T-helper 1 cell (primary cell): Measurements from ENCODE around the gene SLC38A10.
A peak's percentile ranks its signal among the peaks of the same experiment; 100 is the strongest.

Source experiments
- DNase-seq, 5 donors: peaks; one replicate each; pipeline ENCODE4 v3.0.0-alpha.2; 2012 to 2020

The SLC38A10 gene

DNA sequence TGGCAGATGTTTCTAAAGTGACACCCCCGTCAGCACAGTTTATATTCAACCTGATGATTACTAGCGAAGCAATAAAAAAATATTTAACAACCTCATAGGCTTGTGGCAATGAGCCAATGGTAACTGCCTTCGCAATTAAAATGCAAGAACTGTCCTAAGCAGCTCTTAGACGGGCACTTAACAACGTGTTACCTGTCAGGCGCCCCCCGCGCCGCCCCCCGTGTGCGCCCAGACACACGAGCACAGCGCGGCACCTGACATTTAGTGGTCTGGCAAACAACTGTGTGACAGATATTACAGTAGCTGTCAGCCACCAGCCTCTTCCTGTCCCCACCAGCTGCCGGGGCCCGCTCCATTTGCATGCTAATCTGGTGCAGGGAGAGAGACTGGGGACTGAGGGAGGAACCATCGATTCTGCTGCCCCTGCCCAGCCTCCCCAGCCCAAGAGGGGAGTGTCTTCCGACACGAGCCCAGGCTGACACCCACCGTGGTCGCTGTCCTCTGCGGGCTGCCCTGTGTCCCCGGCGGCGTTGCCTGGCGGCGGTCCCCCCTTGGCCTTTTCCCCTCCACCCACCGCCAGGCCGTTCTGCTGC is 43.3 kb downstream of the SLC38A10 start:
- DNase-seq, result no peak

DNA sequence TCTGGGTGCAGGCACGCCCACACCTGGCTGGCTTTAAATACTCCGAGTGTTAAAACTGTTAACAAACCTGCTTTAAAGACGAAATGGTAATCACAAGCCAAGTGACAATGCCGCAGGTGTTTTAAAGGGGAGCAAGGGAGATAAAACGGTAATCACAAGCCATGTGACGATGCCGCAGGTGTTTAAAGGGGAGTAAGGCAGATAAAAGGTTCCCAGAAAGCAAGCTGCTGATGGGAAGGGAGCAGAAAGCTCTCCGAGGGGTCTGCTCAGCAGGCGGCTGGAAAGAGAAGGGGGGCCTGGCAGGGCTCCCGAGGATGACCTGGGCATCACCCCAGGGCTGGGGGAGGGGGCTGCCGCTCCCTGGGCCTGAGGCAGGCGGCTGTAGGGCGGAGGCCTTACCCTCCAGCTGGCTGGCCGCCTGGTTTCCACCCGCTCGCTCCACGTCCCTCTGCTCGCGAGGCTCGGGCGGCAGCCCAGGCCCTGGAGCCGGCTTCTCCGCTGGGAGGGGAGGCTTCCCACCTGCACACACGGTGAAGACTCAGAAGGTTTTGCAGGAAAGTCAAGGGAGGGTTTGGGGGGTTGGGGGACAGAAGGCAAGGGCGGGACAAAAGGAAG is 43.9 kb downstream of the SLC38A10 start:
- DNase-seq, result no peak

DNA sequence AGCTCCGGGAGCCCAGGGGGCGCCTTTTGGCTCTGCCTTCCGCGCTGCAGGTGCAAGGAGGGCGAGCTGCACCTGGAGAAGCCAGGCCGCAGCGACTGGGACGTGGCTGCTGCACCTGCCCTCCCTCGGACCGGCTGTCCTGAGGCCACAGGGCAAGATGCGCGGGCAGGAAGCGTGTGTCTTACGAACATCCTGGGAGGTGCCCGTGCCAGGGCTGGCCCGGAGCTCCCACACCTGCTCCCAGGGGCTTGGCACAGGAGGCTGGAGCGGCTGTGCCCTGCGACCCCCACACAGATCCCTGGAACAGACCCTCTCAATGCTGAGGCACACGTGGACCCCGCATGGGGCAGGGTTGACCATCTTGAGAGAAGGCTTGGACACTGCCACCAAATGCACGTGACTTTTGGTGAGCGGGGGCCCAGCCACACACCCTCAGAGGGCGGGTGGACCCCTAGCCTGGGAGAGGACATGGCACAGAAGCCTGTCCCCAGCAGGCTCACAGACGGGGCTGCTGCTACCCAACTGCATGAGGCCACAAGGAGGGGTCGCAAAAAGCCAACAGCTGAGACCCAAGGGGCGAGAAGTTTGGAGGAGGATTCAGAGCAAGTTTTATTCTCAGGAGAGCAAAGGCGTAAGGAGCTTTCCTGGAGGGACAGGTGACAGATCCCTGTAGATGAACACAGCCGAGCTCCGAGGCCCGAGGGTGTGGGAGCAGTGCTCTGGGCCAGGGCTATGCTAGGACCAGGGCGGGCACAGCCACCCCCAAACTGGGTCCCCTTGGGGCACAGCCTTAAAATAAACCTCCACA is 44.6 kb downstream of the SLC38A10 start:
- no peak for DNase-seq

DNA sequence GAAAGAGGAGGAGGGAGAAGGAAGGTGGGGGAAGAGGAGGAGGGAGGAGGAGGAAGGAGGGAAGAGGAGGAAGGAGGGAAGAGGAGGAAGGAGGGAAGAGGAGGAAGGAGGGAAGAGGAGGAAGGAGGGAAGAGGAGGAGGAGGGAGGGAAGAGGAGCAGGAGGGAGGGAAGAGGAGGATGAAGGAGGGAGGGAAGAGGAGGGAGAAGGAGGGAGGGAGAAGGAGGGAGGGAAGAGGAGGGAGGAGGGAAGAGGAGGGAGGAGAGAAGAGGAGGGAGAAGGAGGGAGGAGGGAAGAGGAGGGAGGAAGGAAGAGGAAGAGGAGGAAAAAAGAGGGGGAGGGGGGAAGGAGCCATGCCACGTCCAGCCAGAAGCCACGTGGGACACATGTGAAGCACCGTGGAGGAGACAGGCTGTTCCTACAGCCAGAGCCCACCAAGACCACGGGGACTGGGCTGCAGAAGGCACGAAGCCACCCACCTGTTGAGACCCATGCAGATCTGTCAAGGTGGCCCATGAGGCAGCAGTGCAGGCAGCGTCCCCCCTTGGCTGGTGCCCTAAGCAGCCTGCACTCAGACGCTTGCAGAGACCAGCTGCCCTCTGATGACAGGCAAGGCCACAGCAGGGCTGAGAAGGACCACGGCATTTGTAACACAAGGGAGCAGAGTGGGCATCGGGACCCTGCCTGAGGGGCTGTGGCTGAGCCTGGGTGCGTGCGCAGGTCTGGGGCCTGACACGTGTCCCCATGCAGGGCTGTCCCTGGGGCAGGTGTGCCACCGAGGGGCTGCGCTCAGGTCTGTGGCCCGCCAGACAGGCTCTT is 45.7 kb downstream of the SLC38A10 start:
- DNase-seq, result no peak

DNA sequence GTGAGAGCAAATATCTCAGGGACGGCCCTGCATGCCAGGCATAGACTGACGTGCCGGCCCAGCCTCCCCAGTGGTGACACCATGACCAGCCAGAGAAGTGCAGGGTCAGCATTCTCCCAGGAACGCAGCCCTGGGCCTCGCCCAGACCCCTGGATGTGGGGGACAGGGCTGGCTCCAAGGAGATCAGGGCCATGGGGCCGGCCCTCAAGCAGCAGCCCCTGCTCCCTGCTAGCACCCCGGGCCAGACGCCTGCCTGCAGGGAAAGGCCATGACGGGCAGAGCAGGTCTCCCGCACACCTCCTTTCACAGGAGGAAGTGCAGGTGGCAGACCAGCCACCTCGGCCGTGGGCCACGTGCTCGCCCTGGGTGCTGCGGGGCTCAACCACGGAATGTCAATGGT is 46.5 kb downstream of the SLC38A10 start:
- DNase-seq, result no peak

DNA sequence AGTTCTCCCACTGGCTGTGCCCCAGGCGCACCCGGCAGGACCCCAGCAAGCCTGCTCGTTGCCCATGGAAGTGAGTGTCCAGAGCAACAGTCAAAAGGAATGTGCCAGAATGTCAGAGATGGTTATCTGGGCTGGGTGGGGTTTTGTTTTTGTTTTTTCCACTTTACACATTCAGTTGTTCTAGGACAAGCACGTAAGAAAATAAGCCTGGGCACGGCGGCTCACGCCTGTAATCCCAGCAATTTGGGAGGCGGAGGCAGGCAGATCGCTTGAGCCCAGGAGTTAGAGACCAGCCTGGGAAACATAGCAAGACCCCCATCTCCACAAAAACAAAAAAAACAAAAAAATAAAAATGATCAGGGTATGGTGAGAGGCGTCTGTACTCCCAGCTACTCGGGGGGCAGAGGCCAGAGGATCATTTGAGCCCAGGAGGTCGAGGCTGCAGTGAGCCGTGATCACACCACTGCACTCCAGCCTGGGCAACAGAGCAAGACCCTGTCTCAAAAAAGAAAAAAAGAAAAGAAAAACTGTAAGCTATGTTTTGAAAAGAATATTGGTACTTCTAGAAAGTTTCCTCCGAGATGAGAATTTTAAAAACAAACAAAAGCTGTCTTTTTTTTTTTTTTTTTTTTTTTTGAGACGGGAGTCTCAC is 47.6 kb downstream of the SLC38A10 start:
- DNase-seq, result no peak

DNA sequence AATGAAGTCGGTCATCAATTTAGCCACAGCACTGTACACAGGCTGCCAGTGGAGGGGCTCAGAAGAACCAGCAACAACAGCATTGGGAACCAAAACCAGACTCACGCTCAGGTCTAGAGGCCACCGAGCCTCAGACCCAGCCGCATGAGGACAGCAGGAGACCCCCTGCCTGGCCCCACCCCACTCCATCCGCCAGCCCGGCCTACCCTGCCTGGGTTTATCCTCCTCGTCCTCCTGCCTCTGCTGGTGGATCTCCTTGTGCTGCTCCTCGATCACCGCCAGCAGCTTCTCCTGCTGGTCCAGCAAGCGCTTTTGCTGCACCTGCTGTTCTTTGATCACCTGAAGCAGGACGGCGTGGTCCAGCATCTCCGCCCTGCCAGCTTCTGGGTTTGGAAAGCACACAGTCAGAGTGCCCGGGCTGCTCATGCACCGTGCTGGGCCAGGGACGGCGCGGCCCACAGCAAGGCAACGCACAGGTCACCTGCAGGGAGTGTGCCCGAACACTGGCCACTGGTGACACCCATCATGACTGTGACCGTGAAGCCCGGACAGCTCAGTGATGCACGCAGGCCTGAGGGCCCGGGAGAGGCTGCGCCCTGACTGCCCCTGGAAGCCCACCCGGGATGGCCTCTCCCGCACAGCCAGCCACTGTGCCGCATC is 48.3 kb downstream of the SLC38A10 start:
- DNase-seq, result no peak

DNA sequence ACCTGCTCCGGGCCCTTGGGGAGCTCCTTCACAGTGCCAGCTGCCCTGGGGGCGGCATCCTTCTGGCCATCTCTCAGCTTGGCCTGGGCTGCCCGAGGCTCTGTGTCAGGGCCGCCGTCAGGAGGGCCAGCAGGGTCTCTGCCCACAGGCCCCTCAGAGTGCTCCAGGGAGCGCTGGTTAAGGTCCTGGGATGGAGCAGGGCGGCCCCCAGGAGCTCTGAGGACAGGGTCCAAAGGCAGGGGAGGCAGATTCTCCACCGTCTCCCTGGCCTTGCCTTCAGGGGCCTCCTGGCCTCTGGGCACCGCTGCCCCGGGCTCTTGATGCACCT is 48.8 kb downstream of the SLC38A10 start:
- no peak for DNase-seq

DNA sequence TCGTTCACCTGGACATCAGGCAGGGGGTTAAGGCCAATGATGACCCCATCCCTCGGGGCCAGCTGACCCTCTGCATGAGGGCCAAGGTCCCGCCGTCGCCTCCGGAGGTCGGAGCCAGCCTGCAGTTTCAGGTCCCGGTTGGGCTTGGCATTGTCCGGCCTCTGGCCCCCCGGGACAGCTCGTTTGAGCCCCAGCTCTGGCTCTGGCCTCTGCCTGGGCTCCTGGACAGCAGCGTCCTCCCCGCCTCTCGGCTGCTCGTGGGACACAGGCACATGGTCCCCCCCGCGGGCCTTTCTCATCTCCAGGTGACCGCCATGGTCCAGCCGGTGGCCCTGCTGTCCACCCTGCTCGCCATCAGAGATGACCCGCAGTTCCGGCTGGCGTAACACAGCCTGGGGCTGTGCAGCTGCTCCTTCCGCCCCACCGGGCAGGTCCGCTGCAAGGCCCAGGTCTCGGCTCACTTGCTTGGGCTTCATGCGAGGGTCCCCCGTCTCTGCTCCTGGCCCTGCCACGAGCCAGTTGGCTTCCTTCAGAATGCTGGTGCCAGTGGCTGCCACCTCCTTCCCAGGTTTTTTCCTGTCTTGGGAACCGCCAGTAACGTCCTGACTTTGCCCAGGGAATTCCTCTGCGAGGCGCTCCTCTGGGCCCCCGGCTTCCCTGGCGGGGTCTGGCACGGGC is 49.3 kb downstream of the SLC38A10 start:
- no peak for DNase-seq

DNA sequence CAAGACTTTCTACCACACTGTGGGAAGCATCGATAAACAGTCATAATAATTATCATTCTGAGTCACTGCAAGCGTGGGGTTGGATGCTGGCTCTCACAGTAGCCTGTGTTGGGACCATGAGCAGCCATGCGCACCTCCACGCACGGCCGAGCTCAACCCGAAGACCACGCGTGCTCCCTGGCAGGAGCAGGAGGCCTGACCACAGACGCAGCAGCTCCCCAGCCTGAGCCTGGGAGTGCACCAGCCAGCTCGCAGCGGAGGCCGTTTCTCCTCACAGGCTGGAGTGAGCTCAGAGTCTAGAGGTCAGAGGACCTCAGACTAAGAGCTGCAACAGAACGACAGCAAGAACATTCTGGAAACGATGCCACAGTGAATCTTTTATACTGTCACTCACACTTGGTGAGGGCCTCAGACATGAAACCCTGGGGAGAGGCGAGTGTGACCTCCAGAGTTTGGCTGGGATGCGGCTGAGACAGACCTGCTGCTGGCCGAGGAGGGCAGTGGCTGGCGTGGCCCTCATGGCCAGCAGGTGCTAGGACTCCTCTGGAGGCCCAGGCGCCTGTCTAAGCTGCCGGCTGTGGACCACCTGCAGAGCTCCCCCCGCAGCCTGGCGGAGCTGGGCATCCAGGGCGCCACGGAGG is 50.0 kb downstream of the SLC38A10 start:
- no peak for DNase-seq

DNA sequence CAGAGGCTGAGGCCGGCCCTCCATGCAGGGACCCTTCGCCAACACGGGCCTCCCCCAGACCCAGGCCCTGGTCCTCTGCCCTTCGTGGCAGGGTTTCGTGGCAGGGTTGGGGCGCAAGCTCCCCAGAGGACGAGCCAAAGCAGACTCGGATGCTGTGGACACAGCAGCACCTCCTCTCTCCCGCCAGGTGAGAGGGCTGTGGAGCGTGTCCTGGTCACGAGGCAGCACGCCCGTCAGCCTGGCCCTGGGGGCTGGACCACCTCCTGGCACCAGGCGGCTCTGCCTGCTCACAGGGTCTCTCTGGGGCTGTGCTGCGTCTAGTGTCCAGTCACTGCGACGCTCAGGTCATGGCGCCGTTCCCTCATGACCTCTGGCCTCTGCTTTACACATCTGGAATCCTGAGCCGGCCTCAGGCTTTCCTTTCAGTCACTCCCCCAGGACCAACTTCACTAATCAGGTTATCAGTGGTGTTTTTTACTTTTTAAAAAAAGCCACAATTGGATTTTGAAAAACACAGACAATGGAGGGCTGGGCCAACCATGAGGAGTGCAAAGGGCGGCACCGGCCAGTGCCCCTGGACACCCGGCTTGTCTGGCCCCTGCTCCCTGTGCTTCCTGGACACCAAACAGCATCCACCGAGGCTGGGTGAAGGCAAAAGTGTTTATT is 50.6 kb downstream of the SLC38A10 start:
- DNase-seq, result no peak

DNA sequence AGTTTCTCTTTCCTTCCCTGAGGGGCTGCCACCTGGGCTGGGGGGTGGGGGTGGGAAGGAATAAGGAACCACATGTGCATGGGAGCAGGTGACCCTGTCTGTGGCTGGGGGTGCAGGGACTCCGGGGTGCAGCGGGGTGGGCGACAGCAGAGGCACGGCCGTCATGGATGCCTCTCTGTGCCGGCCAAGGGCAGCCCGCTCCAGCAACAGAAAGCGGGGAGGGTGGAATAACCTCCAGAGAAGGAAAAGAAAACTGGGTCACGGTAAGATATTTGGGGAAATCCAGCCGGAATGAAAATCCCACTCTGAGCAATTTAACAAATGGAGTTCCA is 51.8 kb downstream of the SLC38A10 start:
- DNase-seq, result no peak

DNA sequence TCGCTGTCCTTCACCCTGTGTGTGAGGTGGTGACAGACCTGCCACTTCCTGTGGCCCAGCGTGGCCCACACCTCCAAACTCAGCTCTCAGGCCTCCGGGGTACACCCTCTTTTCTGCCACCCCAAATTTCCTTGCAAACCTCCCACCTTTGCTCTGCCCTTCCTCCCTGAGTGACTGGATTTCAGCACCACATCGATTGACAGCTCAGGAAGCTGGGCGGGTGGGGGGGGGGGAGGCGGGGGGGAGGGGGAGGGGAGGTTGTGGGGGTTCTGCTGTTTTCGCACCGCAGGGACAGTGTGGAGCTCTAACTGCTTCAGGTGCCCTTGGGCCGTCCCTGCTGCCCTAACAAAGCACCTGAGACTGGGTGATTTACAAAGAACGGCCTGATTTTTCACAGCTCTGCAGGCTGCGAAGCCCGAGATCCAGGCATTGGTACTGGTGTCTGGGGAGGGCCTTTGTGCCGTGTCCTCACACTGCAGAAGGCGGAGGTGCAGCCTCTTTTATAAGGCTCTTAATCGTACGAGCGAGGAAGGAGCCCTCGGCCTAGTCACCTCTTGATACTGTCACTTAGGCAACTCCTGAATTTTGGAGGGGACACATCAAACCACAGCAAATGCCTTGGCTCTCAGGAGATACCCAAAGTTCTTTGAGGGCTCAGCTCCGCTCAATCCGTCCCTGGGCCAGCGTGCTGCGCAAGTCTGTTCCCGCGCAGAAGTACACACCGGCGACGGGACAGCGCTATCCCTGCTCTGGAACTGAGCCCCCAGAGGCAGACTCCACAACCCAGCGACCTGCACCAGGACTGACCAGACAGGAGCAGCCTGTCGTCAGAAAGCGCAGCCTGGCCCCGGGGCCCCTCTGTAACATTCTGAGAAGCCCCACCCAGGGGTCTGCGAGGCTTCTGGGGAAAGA is 52.4 kb downstream of the SLC38A10 start:
- no peak for DNase-seq

DNA sequence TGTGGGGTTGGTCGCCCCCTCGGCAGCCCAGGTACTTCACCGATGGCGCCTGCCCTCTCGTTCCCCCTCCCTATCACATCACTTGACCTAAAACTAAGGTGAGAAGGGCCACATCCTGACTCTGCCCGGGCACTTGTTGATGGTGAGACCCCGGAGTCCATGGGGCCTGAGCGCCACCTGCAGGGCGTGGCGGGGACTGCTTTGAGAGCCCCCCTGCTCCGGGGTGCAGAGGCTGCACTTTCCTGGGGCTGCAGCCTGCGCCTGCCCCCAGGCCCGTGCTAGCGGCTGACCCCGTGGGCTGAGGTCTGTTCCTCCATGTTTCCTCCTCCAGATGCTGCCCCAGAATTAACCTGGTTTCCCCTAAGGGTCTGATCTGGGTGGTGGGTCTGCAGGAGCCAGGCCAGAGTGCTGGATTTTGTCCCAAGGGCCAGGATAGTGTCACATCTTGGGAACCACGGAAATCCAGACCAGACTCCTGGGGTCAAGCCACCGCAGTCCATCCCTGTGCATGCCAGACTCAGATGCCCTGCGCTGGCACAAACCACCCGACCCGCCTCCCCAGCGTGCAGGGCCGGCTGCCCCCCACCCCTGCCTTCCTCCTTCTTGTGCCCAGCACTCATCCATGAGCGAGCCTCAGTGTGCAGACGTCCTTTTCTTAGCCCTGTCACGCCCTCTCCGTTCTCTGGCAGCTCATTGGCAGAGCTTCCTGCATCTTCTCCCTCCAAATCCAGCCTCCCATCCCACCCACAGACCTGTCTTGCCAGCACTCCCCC is 53.3 kb downstream of the SLC38A10 start:
- DNase-seq, result peak in 3 of 5 donors; percentile 44 to 56 (median 45)

DNA sequence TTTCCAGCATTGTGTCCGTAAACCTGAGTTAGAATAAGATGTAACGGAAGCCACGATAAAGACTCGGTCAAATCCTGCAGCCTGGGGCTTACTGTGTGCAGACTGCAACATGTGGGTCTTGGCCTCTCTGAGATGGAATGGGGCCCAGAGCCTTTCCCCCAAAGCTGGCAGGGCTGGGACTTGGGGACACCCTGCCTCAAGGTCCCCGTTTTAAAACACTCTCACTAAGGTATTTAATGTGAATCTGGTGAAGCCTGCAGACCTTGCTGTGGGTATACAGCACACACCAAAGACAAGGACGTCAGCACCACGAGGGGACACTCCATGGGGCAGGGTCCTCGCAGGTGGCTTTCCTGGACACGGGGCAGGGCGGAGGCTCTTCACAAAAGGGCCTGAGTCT is 53.9 kb downstream of the SLC38A10 start:
- no peak for DNase-seq

DNA sequence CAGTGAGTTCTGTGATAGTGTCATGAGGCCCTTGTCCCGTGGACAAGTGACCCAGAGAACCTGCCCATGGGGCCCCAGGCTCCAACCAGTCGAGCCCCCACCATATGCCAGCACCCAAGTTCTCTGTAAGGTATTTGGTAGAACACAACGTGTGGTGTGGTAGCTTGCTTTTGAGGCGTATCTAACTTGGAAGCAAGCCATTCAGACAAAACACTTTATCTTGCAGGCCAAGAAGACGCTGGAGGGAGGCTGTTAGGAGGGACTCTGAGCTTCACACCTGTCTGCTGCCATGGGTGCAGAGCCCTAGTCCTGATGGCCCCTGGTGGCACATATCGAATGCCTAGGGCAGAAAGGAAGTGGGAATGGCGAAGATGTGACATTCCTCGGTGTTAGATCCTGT is 54.3 kb downstream of the SLC38A10 start:
- DNase-seq, result no peak

DNA sequence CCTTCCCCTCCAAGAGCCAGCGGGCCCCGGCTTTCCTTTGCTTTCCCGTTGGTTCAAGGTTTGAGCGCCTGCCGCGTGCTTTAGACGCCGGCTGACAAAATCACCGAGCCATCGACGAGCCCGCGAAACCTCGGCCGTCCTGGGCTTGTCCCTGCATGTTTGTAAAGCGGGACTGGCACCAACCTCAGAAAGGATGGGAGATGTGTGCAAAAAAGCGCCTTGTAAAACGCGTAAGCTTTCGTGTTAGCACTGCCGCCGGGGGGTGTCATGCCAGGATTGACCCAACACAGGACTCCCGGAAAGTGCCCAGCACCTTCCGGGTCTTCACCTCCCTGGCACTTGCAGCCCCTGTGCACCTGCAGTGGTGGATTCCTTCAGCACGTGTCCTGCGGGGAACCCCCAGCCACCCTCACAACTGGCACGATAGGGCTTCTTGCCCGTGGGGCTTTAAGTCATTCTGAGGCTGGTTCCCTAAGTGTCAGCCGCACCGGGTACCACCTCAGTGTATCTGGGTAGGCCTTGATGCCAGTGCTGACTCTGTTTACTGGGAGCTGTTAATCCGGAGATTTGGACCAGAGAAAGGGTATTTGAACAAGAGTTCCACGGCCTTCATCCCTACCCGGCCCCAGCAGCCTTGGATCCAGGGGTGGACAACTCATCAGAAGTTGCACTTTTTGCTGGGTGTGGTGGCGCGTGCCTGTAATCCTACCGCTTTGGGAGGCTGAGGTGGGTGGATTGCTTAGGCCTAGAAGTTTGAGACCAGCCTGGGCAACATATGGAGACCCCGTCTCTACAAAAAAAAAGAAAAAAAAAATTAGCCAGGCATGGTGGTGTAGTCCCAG is 55.2 kb downstream of the SLC38A10 start:
- DNase-seq, result peak in 3 of 5 donors; percentile 25 to 45 (median 32)
